ENCODE results near the gene KIFC1.
A peak's percentile ranks its signal among the peaks of the same experiment; 100 is the strongest.
"Not testable (repeated sequence)": the region's sequence is repeated elsewhere in the genome, so short reads cannot be mapped to it uniquely, and the experiment has no call there.

The KIFC1 gene

GRCh38 chr6:33391278-33391921, at the start of gene KIFC1:
Gene KIFC1 (plus strand): TSS chr6:33391823. CDS start chr6:33391986, 163 bp downstream.
- DNase-seq = peak; percentile 97 to 100 (median 98)

GRCh38 chr6:33343606-33343952, 48.0 kb upstream of the KIFC1 start:
- DNase-seq = not testable (repeated sequence)

- no peak for DNase-seq
Measured at GRCh38 chr6:33343953-33344611, 47.5 kb upstream of the KIFC1 start.

GRCh38 chr6:33344701-33345697, 46.6 kb upstream of the KIFC1 start:
- peak in 6 of 14 donors; percentile 1 to 67 (median 8) for DNase-seq

- not testable (repeated sequence) for DNase-seq
Measured at GRCh38 chr6:33346972-33347371, 44.7 kb upstream of the KIFC1 start.

- no peak for DNase-seq
Measured at GRCh38 chr6:33347816-33348215, 43.8 kb upstream of the KIFC1 start.

- DNase-seq = not testable (repeated sequence)
Measured at GRCh38 chr6:33355860-33356259, 35.8 kb upstream of the KIFC1 start.

- no peak for DNase-seq
Measured at GRCh38 chr6:33356295-33356694, 35.3 kb upstream of the KIFC1 start.

- DNase-seq = not testable (repeated sequence)
Measured at GRCh38 chr6:33357160-33357871, 34.3 kb upstream of the KIFC1 start.

- DNase-seq = no peak
Measured at GRCh38 chr6:33359331-33359730, 32.3 kb upstream of the KIFC1 start.

- DNase-seq = not testable (repeated sequence)
Measured at GRCh38 chr6:33363486-33363885, 28.1 kb upstream of the KIFC1 start.

- DNase-seq = not testable (repeated sequence)
Measured at GRCh38 chr6:33364475-33365205, 27.0 kb upstream of the KIFC1 start.

GRCh38 chr6:33365206-33365971, 26.2 kb upstream of the KIFC1 start:
- DNase-seq = not testable (repeated sequence)

GRCh38 chr6:33367009-33367714, 24.5 kb upstream of the KIFC1 start:
- DNase-seq = no peak

GRCh38 chr6:33367715-33368025, 24.0 kb upstream of the KIFC1 start:
- not testable (repeated sequence) for DNase-seq

GRCh38 chr6:33371901-33372300, 19.7 kb upstream of the KIFC1 start:
- DNase-seq = not testable (repeated sequence)

- no peak for DNase-seq
Measured at GRCh38 chr6:33372526-33373123, 19.0 kb upstream of the KIFC1 start.

GRCh38 chr6:33373960-33374910, 17.4 kb upstream of the KIFC1 start:
- DNase-seq = no peak

Measured in C1 segment of cervical spinal cord (tissue), 14 donors.